Liver (tissue), 3 donors: ENCODE results near the gene IRAK1BP1.

ENCODE experiments used
- TAF1 ChIP-seq: conservative IDR thresholded peaks from 2 replicates; pipeline ENCODE4 v1.6.1; 2016; ENCODE audit warnings: antibody characterized with exemption, mild to moderate bottlenecking
- TF ChIP-seq, protein P1 (sequence below): IDR thresholded peaks from 2 replicates; pipeline ENCODE4 v1.6.1; 2016; ENCODE audit warnings: antibody characterized with exemption, mild to moderate bottlenecking
- TF ChIP-seq, protein P2 (sequence below): fragments of 150-350 bp; IDR thresholded peaks from 2 replicates; pipeline ENCODE4 v1.5.1; 2017; ENCODE audit warnings: improper control_type of control experiment, low read depth, low read length; ENCODE audit not compliant: missing input control
- TF ChIP-seq, protein P3 (sequence below): IDR thresholded peaks from 2 replicates; pipeline ENCODE4 v1.6.1; 2016; ENCODE audit warnings: antibody characterized with exemption
- TF ChIP-seq, protein P4 (sequence below): IDR thresholded peaks from 2 replicates; pipeline ENCODE4 v1.6.1; 2016; ENCODE audit warnings: antibody characterized with exemption
- donor health status: healthy.
- donor health status: healthy.

DNA sequence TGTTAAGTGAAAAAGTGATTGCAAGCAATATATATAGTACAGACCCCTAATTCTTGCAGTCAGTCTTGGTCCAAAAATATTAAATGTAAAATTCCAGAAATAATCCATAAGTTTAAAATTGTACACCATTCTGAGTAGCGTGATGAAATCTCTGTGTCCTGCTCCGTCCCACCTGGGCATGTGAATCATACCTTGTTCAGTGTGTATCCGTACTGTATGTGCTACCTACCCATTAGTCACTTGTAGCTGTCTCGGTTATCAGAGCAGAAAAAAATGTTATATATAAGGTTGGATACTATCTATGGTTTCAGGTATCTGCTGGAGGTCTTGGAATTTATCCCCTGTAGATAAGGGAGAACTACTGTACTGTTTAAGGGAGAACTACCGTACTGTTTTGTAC, 16.3 kb downstream of the IRAK1BP1 start:
- TF ChIP-seq, protein P1, sequence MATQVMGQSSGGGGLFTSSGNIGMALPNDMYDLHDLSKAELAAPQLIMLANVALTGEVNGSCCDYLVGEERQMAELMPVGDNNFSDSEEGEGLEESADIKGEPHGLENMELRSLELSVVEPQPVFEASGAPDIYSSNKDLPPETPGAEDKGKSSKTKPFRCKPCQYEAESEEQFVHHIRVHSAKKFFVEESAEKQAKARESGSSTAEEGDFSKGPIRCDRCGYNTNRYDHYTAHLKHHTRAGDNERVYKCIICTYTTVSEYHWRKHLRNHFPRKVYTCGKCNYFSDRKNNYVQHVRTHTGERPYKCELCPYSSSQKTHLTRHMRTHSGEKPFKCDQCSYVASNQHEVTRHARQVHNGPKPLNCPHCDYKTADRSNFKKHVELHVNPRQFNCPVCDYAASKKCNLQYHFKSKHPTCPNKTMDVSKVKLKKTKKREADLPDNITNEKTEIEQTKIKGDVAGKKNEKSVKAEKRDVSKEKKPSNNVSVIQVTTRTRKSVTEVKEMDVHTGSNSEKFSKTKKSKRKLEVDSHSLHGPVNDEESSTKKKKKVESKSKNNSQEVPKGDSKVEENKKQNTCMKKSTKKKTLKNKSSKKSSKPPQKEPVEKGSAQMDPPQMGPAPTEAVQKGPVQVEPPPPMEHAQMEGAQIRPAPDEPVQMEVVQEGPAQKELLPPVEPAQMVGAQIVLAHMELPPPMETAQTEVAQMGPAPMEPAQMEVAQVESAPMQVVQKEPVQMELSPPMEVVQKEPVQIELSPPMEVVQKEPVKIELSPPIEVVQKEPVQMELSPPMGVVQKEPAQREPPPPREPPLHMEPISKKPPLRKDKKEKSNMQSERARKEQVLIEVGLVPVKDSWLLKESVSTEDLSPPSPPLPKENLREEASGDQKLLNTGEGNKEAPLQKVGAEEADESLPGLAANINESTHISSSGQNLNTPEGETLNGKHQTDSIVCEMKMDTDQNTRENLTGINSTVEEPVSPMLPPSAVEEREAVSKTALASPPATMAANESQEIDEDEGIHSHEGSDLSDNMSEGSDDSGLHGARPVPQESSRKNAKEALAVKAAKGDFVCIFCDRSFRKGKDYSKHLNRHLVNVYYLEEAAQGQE: no peak
- TF ChIP-seq, protein P2, sequence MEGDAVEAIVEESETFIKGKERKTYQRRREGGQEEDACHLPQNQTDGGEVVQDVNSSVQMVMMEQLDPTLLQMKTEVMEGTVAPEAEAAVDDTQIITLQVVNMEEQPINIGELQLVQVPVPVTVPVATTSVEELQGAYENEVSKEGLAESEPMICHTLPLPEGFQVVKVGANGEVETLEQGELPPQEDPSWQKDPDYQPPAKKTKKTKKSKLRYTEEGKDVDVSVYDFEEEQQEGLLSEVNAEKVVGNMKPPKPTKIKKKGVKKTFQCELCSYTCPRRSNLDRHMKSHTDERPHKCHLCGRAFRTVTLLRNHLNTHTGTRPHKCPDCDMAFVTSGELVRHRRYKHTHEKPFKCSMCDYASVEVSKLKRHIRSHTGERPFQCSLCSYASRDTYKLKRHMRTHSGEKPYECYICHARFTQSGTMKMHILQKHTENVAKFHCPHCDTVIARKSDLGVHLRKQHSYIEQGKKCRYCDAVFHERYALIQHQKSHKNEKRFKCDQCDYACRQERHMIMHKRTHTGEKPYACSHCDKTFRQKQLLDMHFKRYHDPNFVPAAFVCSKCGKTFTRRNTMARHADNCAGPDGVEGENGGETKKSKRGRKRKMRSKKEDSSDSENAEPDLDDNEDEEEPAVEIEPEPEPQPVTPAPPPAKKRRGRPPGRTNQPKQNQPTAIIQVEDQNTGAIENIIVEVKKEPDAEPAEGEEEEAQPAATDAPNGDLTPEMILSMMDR: no peak
- TF ChIP-seq, protein P3, sequence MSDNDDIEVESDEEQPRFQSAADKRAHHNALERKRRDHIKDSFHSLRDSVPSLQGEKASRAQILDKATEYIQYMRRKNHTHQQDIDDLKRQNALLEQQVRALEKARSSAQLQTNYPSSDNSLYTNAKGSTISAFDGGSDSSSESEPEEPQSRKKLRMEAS: no peak
- TF ChIP-seq TAF1: no peak
- TF ChIP-seq, protein P4, sequence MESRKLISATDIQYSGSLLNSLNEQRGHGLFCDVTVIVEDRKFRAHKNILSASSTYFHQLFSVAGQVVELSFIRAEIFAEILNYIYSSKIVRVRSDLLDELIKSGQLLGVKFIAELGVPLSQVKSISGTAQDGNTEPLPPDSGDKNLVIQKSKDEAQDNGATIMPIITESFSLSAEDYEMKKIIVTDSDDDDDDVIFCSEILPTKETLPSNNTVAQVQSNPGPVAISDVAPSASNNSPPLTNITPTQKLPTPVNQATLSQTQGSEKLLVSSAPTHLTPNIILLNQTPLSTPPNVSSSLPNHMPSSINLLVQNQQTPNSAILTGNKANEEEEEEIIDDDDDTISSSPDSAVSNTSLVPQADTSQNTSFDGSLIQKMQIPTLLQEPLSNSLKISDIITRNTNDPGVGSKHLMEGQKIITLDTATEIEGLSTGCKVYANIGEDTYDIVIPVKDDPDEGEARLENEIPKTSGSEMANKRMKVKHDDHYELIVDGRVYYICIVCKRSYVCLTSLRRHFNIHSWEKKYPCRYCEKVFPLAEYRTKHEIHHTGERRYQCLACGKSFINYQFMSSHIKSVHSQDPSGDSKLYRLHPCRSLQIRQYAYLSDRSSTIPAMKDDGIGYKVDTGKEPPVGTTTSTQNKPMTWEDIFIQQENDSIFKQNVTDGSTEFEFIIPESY: no peak
